Measurements from ENCODE around the gene AP1B1.

The AP1B1 gene

GRCh38 chr22:29330291-29330690 is 58.1 kb downstream of the AP1B1 start:
- no peak for DNase-seq

- no peak for DNase-seq
Measured at GRCh38 chr22:29329581-29329980, 58.8 kb downstream of the AP1B1 start.

GRCh38 chr22:29328566-29329500 is 59.5 kb downstream of the AP1B1 start:
- DNase-seq, result no peak

- no peak for DNase-seq
Measured at GRCh38 chr22:29328055-29328454, 60.3 kb downstream of the AP1B1 start.

- DNase-seq, result no peak
Measured at GRCh38 chr22:29327089-29327764, 61.1 kb downstream of the AP1B1 start.

GRCh38 chr22:29326481-29326880 is 61.9 kb downstream of the AP1B1 start:
- DNase-seq, result no peak

GRCh38 chr22:29325785-29326315 is 62.5 kb downstream of the AP1B1 start:
- no peak for DNase-seq

GRCh38 chr22:29325356-29325755 is 63.0 kb downstream of the AP1B1 start:
- no peak for DNase-seq

- no peak for DNase-seq
Measured at GRCh38 chr22:29323641-29324040, 64.7 kb downstream of the AP1B1 start.

- peak; percentile 64 to 78 for DNase-seq
Measured at GRCh38 chr22:29320546-29320945, 67.8 kb downstream of the AP1B1 start.

- no peak for DNase-seq
Measured at GRCh38 chr22:29319072-29319471, 69.3 kb downstream of the AP1B1 start.

- no peak for DNase-seq
Measured at GRCh38 chr22:29317827-29318454, 70.4 kb downstream of the AP1B1 start.

GRCh38 chr22:29316141-29316828 is 72.1 kb downstream of the AP1B1 start:
- no peak for DNase-seq

- DNase-seq, result no peak
Measured at GRCh38 chr22:29315286-29316140, 72.9 kb downstream of the AP1B1 start, which contains the start of gene RASL10A. Gene RASL10A, minus strand, starts transcription at chr22:29315697. Its CDS starts 451 bp downstream, at chr22:29315246.

- DNase-seq, result no peak
Measured at GRCh38 chr22:29314537-29315285, 73.7 kb downstream of the AP1B1 start.

- no peak for DNase-seq
Measured at GRCh38 chr22:29313576-29314466, 74.5 kb downstream of the AP1B1 start.

- DNase-seq, result no peak
Measured at GRCh38 chr22:29313126-29313575, 75.2 kb downstream of the AP1B1 start.

- DNase-seq, result no peak
Measured at GRCh38 chr22:29312218-29313125, 75.9 kb downstream of the AP1B1 start.
